H1 (cell line): ENCODE results near the gene PHF1. TPM values are rescaled to one million over a fixed set of nuclear protein-coding genes. Genes with fewer than 3 reads are reported as not detected.

Experiments
- BACH1 ChIP-seq: IDR thresholded peaks from 2 replicates; pipeline ENCODE4 v1.6.1; 2012; ENCODE audit warnings: low read length, improper control_type of control experiment
- CEBPB ChIP-seq: IDR thresholded peaks from 2 replicates; pipeline ENCODE4 v1.6.1; 2012; ENCODE audit warnings: low read depth, low read length
- GTF2F1 ChIP-seq: IDR thresholded peaks from 2 replicates; pipeline ENCODE4 v1.6.1; 2012; ENCODE audit warnings: low read depth, low read length, improper control_type of control experiment, borderline replicate concordance
- HDAC2 ChIP-seq, 2 experiments: fragments of 300-600 bp in 1 of 2; sonication (generic) in 1 of 2; IDR thresholded peaks; 2 replicates each; pipeline ENCODE4 v1.6.1; 2011 to 2012; ENCODE audit warnings: low read depth in 2 of 2, low read length in 2 of 2, mild to moderate bottlenecking in 2 of 2, moderate library complexity in 2 of 2, borderline replicate concordance in 1 of 2, inconsistent platforms in 1 of 2
- KDM4A ChIP-seq: IDR thresholded peaks from one replicate; pipeline ENCODE4 v1.7.1; 2012; ENCODE audit warnings: low read depth, mild to moderate bottlenecking, moderate library complexity, low read length, inconsistent platforms; ENCODE audit not compliant: severe bottlenecking
- POLR2A ChIP-seq, 2 experiments: IDR thresholded peaks; 1 replicate in 1 of 2; 2 replicates in 1 of 2; pipeline ENCODE4 v1.6.1; 2011; ENCODE audit warnings: low read depth in 2 of 2, low read length in 2 of 2, mild to moderate bottlenecking in 2 of 2; ENCODE audit errors: control extremely low read depth in 1 of 2
- POU5F1 ChIP-seq: IDR thresholded peaks from 2 replicates; pipeline ENCODE4 v1.6.1; 2011; ENCODE audit warnings: low read depth, mild to moderate bottlenecking, low read length, moderate library complexity
- RAD21 ChIP-seq, 2 experiments: IDR thresholded peaks in 1 of 2; conservative IDR thresholded peaks in 1 of 2; 2 replicates each; pipeline ENCODE4 v1.6.1; 2011; ENCODE audit warnings: low read depth in 2 of 2, low read length in 2 of 2, improper control_type of control experiment in 1 of 2, inconsistent platforms in 1 of 2, mild to moderate bottlenecking in 1 of 2, moderate library complexity in 1 of 2
- SP2 ChIP-seq: IDR thresholded peaks from 2 replicates; pipeline ENCODE4 v1.6.1; 2012; ENCODE audit warnings: mild to moderate bottlenecking, low read length, inconsistent platforms
- SP4 ChIP-seq: IDR thresholded peaks from 2 replicates; pipeline ENCODE4 v1.6.1; 2012; ENCODE audit warnings: low read length, inconsistent platforms
- SRF ChIP-seq: IDR thresholded peaks from 2 replicates; pipeline ENCODE4 v1.6.1; 2011; ENCODE audit warnings: mild to moderate bottlenecking, low read depth, low read length, moderate library complexity
- SUZ12 ChIP-seq: fragments of 200-600 bp; sonication (generic); IDR thresholded peaks from 2 replicates; pipeline ENCODE4 v1.6.1; 2012; ENCODE audit warnings: mild to moderate bottlenecking, inconsistent platforms, low read length, moderate library complexity, mixed read lengths
- polyA plus RNA-seq, 7 experiments: library from polyadenylated mRNA; depleted of rRNA in 3 of 7; stranded (reverse) in 5 of 7; unstranded in 2 of 7; fragments of >200 nt in 5 of 7; fragments of 200-250 nt in 2 of 7; gene quantifications; 1 replicate in 5 of 7; 2 replicates in 1 of 7; 4 replicates in 1 of 7; pipeline versions ENCODE4 v1.2.1 to v1.2.3, GENCODE V29; 2011 to 2013; ENCODE audit warnings: missing spikeins in 2 of 7, mixed read lengths in 2 of 7
- total RNA-seq: library from RNA; stranded (reverse); fragmentation: NEBNext Ultra II Directional; extraction: Animal tissue kit (Norgen Biotek cat#: 25700); gene quantifications from 2 replicates; pipeline ENCODE4 v1.2.1, GENCODE V29; 2021
- TF ChIP-seq, protein P1 (sequence below): fragments of 300-600 bp; sonication (generic); IDR thresholded peaks from 2 replicates; pipeline ENCODE4 v1.7.1; 2012; ENCODE audit warnings: low read length, moderate library complexity, mild to moderate bottlenecking, inconsistent platforms; ENCODE audit not compliant: insufficient replicate concordance

PHF1 gene
- total and polyA plus RNA-seq, 2 of the 8 experiments (the other 6 are each of a cell fraction or from before 2014, with no cell fraction given), result 47.3 to 78.6 TPM

DNA sequence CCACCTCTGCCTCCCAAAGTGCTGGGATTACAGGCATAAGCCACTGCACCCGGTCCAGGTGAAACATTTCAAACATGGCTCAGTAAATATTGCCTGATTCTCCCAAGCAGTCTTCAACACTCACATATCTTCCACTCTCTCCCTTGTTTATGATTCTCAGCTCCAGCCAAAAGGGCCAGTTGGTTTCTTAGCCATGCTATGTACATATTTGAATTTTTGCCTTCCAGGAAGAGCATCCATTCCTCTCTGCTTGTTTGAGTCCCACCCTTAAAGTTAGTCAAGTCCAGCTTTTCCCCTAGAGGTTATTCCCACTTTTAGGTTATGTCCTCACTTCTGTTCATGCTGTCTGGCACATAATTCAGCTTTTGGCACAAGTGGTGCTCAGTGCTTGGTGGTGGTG, 13.3 kb upstream of the PHF1 start (continued):
- TF ChIP-seq, protein P1, sequence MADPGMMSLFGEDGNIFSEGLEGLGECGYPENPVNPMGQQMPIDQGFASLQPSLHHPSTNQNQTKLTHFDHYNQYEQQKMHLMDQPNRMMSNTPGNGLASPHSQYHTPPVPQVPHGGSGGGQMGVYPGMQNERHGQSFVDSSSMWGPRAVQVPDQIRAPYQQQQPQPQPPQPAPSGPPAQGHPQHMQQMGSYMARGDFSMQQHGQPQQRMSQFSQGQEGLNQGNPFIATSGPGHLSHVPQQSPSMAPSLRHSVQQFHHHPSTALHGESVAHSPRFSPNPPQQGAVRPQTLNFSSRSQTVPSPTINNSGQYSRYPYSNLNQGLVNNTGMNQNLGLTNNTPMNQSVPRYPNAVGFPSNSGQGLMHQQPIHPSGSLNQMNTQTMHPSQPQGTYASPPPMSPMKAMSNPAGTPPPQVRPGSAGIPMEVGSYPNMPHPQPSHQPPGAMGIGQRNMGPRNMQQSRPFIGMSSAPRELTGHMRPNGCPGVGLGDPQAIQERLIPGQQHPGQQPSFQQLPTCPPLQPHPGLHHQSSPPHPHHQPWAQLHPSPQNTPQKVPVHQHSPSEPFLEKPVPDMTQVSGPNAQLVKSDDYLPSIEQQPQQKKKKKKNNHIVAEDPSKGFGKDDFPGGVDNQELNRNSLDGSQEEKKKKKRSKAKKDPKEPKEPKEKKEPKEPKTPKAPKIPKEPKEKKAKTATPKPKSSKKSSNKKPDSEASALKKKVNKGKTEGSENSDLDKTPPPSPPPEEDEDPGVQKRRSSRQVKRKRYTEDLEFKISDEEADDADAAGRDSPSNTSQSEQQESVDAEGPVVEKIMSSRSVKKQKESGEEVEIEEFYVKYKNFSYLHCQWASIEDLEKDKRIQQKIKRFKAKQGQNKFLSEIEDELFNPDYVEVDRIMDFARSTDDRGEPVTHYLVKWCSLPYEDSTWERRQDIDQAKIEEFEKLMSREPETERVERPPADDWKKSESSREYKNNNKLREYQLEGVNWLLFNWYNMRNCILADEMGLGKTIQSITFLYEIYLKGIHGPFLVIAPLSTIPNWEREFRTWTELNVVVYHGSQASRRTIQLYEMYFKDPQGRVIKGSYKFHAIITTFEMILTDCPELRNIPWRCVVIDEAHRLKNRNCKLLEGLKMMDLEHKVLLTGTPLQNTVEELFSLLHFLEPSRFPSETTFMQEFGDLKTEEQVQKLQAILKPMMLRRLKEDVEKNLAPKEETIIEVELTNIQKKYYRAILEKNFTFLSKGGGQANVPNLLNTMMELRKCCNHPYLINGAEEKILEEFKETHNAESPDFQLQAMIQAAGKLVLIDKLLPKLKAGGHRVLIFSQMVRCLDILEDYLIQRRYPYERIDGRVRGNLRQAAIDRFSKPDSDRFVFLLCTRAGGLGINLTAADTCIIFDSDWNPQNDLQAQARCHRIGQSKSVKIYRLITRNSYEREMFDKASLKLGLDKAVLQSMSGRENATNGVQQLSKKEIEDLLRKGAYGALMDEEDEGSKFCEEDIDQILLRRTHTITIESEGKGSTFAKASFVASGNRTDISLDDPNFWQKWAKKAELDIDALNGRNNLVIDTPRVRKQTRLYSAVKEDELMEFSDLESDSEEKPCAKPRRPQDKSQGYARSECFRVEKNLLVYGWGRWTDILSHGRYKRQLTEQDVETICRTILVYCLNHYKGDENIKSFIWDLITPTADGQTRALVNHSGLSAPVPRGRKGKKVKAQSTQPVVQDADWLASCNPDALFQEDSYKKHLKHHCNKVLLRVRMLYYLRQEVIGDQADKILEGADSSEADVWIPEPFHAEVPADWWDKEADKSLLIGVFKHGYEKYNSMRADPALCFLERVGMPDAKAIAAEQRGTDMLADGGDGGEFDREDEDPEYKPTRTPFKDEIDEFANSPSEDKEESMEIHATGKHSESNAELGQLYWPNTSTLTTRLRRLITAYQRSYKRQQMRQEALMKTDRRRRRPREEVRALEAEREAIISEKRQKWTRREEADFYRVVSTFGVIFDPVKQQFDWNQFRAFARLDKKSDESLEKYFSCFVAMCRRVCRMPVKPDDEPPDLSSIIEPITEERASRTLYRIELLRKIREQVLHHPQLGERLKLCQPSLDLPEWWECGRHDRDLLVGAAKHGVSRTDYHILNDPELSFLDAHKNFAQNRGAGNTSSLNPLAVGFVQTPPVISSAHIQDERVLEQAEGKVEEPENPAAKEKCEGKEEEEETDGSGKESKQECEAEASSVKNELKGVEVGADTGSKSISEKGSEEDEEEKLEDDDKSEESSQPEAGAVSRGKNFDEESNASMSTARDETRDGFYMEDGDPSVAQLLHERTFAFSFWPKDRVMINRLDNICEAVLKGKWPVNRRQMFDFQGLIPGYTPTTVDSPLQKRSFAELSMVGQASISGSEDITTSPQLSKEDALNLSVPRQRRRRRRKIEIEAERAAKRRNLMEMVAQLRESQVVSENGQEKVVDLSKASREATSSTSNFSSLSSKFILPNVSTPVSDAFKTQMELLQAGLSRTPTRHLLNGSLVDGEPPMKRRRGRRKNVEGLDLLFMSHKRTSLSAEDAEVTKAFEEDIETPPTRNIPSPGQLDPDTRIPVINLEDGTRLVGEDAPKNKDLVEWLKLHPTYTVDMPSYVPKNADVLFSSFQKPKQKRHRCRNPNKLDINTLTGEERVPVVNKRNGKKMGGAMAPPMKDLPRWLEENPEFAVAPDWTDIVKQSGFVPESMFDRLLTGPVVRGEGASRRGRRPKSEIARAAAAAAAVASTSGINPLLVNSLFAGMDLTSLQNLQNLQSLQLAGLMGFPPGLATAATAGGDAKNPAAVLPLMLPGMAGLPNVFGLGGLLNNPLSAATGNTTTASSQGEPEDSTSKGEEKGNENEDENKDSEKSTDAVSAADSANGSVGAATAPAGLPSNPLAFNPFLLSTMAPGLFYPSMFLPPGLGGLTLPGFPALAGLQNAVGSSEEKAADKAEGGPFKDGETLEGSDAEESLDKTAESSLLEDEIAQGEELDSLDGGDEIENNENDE, result no peak
- TF ChIP-seq SRF, result no peak
- no peak for TF ChIP-seq BACH1
- TF ChIP-seq KDM4A, result no peak
- no peak for TF ChIP-seq SP2
- TF ChIP-seq CEBPB, result no peak
- TF ChIP-seq RAD21 (IDR thresholded peaks at IDR 0.05 in 1 of 2, conservative IDR thresholded peaks at IDR 0.05 in 1 of 2; ENCODE audit: low read depth in 2 of 2, low read length in 2 of 2), result no peak
- TF ChIP-seq SUZ12, result no peak
- TF ChIP-seq POU5F1, result no peak
- no peak for TF ChIP-seq POLR2A (IDR thresholded peaks at IDR 0.05; ENCODE audit: control extremely low read depth in 1 of 2, low read depth in 2 of 2, low read length in 2 of 2)
- TF ChIP-seq SP4, result no peak
- TF ChIP-seq GTF2F1, result no peak
- TF ChIP-seq HDAC2 (IDR thresholded peaks at IDR 0.05; ENCODE audit: borderline replicate concordance in 1 of 2, low read depth in 2 of 2, low read length in 2 of 2), result no peak
